Measurements from ENCODE around the gene DUOXA1. TPM values are rescaled to one million over a fixed set of nuclear protein-coding genes. Genes with fewer than 3 reads are reported as not detected.
"Not testable (repeated sequence)": the region's sequence is repeated elsewhere in the genome, so short reads cannot be mapped to it uniquely, and the experiment has no call there.

DUOXA1 gene
- total and polyA plus RNA-seq, 2 of the 4 experiments (the other 2 are of a cell fraction) = 0.02 TPM; not detected in 1

DNA sequence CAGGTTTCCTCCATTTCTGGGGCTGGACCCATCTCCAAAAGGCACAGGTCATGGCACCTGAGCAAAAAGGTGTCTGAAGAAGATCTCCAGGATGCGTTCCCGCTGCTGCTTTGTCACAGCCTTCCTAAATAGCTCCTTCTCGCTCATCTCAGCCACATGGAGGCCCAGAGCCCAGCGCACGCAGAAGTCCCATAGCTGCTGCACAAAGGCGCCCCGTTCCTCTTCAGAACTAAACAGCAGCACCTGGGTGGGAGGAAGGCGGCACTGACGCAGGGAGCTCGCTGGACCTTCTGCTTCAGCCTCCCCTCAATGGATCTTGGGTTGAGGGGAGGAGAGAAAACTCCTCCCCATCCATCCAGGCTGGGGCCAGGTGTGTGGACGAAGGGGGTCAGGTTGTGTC lies 24.1 kb downstream of the DUOXA1 start:
- Histone ChIP-seq H3K23ac (ENCODE audit: low read depth, low read length) (no peak overlapping the region), H3K36me3 (ENCODE audit: control insufficient read depth, insufficient read depth, low read length) (no peaks in the 10 kb centered on the region), H3K56ac (ENCODE audit: extremely low read depth, insufficient read depth, low read length) (no peak overlapping the region), H2BK20ac (ENCODE audit: low read depth, low read length) (no peak overlapping the region), H3K4me1 (ENCODE audit: control insufficient read depth, insufficient read depth, low read length) (no peaks in the 10 kb centered on the region), H3K27me3 (ENCODE audit: control insufficient read depth, insufficient read depth, low read length) (peaks cover 65% of the 10 kb centered on the region), H3K4me3 (ENCODE audit: insufficient read depth, low read depth, low read length) (no peak overlapping the region), H4K5ac (ENCODE audit: low read depth, low read length) (no peak overlapping the region), H3K27ac (ENCODE audit: insufficient read depth, low read length) (no peak overlapping the region), H3K79me1 (ENCODE audit: low read depth in 1 of 2, low read length in 2 of 2) (no peaks in the 10 kb centered on the region), H3K4ac (ENCODE audit: low read depth, low read length) (no peak overlapping the region), H3K18ac (ENCODE audit: low read depth, low read length) (no peak overlapping the region), H3K9ac (ENCODE audit: low read depth, low read length) (no peak overlapping the region), H2AK9ac (replicated peaks; ENCODE audit: low read depth, low read length, poor library complexity) (no peak overlapping the region), H4K91ac (ENCODE audit: insufficient read depth, low read depth, low read length) (no peak overlapping the region), H3K4me2 (ENCODE audit: low read depth, low read length) (no peak overlapping the region), H2AK5ac (ENCODE audit: low read depth, low read length) (no peak overlapping the region), H3K9me3 (ENCODE audit: control insufficient read depth, insufficient read depth, low read length) (no peaks in the 10 kb centered on the region), H2BK15ac (ENCODE audit: low read depth, low read length) (no peak overlapping the region), H4K20me1 (ENCODE audit: insufficient read depth, low read length) (no peaks in the 10 kb centered on the region), H3K14ac (replicated peaks; ENCODE audit: low read depth, low read length) (no peak overlapping the region), H2AFZ (replicated peaks; ENCODE audit: low read length, poor library complexity) (no peak overlapping the region), H2BK120ac (ENCODE audit: low read depth, low read length) (no peak overlapping the region), H3K9me1 (ENCODE audit: insufficient read depth, low read length) (no peaks in the 10 kb centered on the region), H2BK5ac (ENCODE audit: low read depth, low read length, poor library complexity, severe bottlenecking) (no peak overlapping the region), H4K8ac (ENCODE audit: low read depth in 2 of 2, low read length in 2 of 2) (no peak overlapping the region)
- no TSS peak for BruUV-seq (replicated peaks)
- POLR2A ChIA-PET (ENCODE audit: unreplicated experiment) = no interaction called here
- TF ChIP-seq SMC3 (IDR thresholded peaks at IDR 0.05; ENCODE audit: low read depth, low read length) (no peak), MXI1 (IDR thresholded peaks at IDR 0.05; ENCODE audit: borderline replicate concordance, low read depth, low read length) (no peak)
- TF ChIP-seq, protein P1, sequence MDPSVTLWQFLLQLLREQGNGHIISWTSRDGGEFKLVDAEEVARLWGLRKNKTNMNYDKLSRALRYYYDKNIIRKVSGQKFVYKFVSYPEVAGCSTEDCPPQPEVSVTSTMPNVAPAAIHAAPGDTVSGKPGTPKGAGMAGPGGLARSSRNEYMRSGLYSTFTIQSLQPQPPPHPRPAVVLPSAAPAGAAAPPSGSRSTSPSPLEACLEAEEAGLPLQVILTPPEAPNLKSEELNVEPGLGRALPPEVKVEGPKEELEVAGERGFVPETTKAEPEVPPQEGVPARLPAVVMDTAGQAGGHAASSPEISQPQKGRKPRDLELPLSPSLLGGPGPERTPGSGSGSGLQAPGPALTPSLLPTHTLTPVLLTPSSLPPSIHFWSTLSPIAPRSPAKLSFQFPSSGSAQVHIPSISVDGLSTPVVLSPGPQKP (IDR thresholded peaks at IDR 0.05; ENCODE audit: borderline replicate concordance, low read depth, low read length) = no peak
- in situ Hi-C loops (cut with MboI; ENCODE audit: low sequenced_read_pairs) = no loop called here
- no CpG with 5 or more reads among the region's 11 CpGs for WGBS, 2 experiments (ENCODE audit: extremely low coverage in 2 of 2, insufficient read length in 1 of 2)
- intact Hi-C loops (cut with micrococcal nuclease) = no loop called here
- no peak for DNase-seq
- CTCF ChIA-PET = interaction anchor here (2.2 kb wide), 1 partner anchor 13 kb away, joined by 11 read pairs; no protein-coding TSS in a partner anchor
- dilution Hi-C loops (cut with HindIII; ENCODE audit: low sequenced_read_pairs, unreplicated experiment) = no loop called here
- no peak for ATAC-seq (ENCODE audit: low read depth)

DNA sequence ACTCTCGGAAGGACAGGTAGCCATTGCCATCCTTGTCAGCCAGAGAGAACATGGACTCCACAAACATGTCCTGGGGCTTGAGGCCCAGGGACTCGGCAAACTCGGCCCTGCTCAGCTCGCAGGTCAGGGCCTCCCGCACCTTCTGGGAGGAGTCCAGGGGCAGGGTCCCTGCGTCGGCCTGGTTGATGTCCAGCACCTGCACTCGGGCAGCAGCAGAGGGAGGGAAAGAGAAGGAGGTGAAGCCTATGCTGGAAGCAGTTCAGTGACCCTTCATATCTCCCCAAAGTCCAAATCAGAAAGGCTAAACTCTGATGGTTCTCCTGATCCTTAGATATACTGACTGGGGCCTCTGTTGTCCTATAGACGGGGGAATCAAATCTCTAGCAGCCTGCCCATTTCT lies 25.5 kb downstream of the DUOXA1 start:
- H3K27ac ChIP-seq (ENCODE audit: insufficient read depth, low read length); H2AK9ac ChIP-seq (replicated peaks; ENCODE audit: low read depth, low read length, poor library complexity); H3K36me3 ChIP-seq (ENCODE audit: control insufficient read depth, insufficient read depth, low read length); H3K4me2 ChIP-seq (ENCODE audit: low read depth, low read length); H3K9me3 ChIP-seq (ENCODE audit: control insufficient read depth, insufficient read depth, low read length); H2AFZ ChIP-seq (replicated peaks; ENCODE audit: low read length, poor library complexity); H3K4me1 ChIP-seq (ENCODE audit: control insufficient read depth, insufficient read depth, low read length); H4K20me1 ChIP-seq (ENCODE audit: insufficient read depth, low read length); in situ Hi-C loops (cut with MboI; ENCODE audit: low sequenced_read_pairs); intact Hi-C loops (cut with micrococcal nuclease); H3K4me3 ChIP-seq (ENCODE audit: insufficient read depth, low read depth, low read length); H4K8ac ChIP-seq (ENCODE audit: low read depth in 2 of 2, low read length in 2 of 2); H3K23ac ChIP-seq (ENCODE audit: low read depth, low read length); H3K56ac ChIP-seq (ENCODE audit: extremely low read depth, insufficient read depth, low read length); H2BK5ac ChIP-seq (ENCODE audit: low read depth, low read length, poor library complexity, severe bottlenecking); H2BK120ac ChIP-seq (ENCODE audit: low read depth, low read length); BruUV-seq (replicated peaks); H2BK20ac ChIP-seq (ENCODE audit: low read depth, low read length); H3K9me1 ChIP-seq (ENCODE audit: insufficient read depth, low read length); H4K5ac ChIP-seq (ENCODE audit: low read depth, low read length); dilution Hi-C loops (cut with HindIII; ENCODE audit: low sequenced_read_pairs, unreplicated experiment); H3K9ac ChIP-seq (ENCODE audit: low read depth, low read length); H3K4ac ChIP-seq (ENCODE audit: low read depth, low read length); CTCF ChIA-PET; H2AK5ac ChIP-seq (ENCODE audit: low read depth, low read length); H4K91ac ChIP-seq (ENCODE audit: insufficient read depth, low read depth, low read length); DNase-seq; H3K18ac ChIP-seq (ENCODE audit: low read depth, low read length); ATAC-seq (ENCODE audit: low read depth); POLR2A ChIA-PET (ENCODE audit: unreplicated experiment); H3K14ac ChIP-seq (replicated peaks; ENCODE audit: low read depth, low read length); H3K79me1 ChIP-seq (ENCODE audit: low read depth in 1 of 2, low read length in 2 of 2); H2BK15ac ChIP-seq (ENCODE audit: low read depth, low read length): not testable (repeated sequence)
- no CpG with 5 or more reads among the region's 9 CpGs for WGBS, 2 experiments (ENCODE audit: extremely low coverage in 2 of 2, insufficient read length in 1 of 2)
- H3K27me3 ChIP-seq (ENCODE audit: control insufficient read depth, insufficient read depth, low read length) = peaks cover 57% of the 10 kb centered on the region

Data from IMR-90 (cell line).